SH-SY5Y (cell line): ENCODE results near the gene ZNF154.

Experiments
- GATA2 ChIP-seq: IDR thresholded peaks from 2 replicates; pipeline ENCODE4 v1.6.1; 2011; ENCODE audit warnings: mild to moderate bottlenecking, low read depth, low read length
- GATA3 ChIP-seq: IDR thresholded peaks from 2 replicates; pipeline ENCODE4 v1.6.1; 2011; ENCODE audit warnings: low read depth, mild to moderate bottlenecking, low read length, moderate library complexity

ZNF154 gene

GRCh38 chr19:57689750-57690149 lies 19.3 kb downstream of the ZNF154 start:
- TF ChIP-seq GATA3 = no peak

DNA sequence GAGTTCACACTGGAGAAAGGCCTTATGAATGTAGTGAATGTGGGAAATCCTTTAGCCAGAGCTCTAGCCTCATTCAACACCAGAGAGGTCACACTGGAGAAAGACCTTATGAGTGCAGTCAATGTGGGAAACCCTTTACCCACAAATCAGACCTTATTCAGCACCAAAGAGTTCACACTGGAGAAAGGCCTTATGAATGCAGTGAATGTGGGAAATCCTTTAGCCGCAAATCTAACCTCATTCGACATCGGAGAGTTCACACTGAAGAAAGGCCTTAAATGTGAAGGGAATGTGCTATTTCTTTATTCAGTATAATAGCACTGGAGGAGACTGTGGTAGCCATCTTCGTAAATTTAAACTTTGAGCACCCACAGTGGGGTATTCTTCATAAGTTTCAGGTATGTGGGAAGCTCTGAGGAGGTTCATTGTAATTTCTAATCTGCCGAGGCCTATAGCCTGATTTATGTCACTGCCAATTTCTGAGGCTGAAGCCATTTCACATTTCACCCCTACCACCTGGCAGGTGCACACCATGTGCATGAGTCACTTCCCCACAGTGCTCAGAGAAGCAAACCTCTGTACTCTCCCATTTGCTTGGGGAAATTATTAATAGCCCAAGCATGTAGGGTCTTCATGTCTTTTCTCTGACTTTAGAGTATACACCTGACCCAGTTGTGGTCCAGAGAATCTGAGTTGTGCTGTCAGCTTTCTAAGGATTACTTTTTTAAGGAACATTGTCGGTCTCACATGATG lies 20.8 kb downstream of the ZNF154 start:
- TF ChIP-seq GATA2 = no peak
- no peak for TF ChIP-seq GATA3

- no peak for TF ChIP-seq GATA3
- no peak for TF ChIP-seq GATA2
Observed at GRCh38 chr19:57687363-57688010, 21.5 kb downstream of the ZNF154 start.

DNA sequence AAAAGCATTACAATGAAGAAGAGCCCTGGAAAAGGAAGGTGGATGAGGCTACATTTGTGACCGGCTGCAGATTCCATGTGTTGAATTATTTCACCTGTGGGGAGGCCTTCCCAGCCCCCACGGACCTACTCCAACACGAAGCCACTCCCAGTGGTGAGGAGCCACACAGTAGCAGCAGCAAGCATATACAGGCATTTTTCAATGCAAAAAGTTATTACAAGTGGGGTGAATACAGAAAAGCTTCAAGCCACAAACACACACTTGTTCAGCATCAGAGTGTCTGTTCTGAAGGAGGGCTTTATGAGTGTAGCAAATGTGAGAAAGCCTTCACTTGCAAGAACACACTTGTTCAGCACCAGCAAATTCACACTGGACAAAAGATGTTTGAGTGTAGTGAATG lies 22.3 kb downstream of the ZNF154 start:
- TF ChIP-seq GATA3 (no peak), GATA2 (no peak)

DNA sequence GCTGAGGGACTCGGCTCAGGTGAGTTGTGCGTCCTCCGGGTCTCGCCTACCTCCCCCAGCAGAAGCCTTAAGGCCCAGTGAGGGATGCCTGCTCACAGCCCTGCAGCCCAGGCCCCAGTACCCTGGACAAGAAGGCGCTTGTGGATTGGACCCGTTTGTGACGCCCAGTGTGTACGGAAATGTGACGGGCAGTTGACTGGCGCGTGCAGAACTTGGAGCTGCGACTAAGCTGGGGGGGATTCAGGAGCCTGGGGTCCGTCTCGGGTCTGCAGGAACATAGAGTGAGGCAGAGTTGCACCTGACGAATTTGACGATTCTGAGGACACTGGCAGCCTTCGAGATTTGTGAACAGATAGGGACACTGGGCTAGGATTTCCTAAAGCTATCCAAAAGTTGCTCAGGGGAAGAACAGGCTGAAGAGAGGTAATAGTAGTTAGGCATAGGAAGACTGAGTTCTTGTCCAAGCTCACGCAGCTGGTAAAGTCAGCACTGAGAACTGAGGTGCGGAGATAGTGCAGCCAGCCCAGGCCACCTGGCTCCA lies 26.7 kb downstream of the ZNF154 start:
- no peak for TF ChIP-seq GATA2
- TF ChIP-seq GATA3 = no peak

DNA sequence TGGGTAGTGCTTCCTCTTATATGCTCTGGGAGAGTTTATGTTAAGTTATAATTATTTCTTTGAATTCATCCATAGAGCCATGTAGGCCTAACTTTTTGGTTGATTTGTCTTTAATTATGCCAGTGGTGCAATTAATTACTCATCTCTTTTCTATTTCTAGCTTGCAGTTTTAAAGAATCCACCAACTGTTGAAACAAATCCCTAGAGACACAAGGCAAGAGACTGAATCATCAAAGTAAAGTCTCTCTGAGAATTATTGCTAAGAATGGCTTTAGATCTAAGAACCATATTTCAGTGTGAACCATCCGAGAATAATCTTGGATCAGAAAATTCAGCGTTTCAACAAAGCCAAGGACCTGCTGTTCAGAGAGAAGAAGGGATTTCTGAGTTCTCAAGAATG lies 33.1 kb downstream of the ZNF154 start:
- TF ChIP-seq GATA2 = no peak
- no peak for TF ChIP-seq GATA3

- TF ChIP-seq GATA3 (no peak), GATA2 (no peak)
Observed at GRCh38 chr19:57672466-57672865, 36.5 kb downstream of the ZNF154 start.

- TF ChIP-seq GATA3 = no peak
- no peak for TF ChIP-seq GATA2
Observed at GRCh38 chr19:57671124-57671895, 37.7 kb downstream of the ZNF154 start.

GRCh38 chr19:57668635-57669034 lies 40.4 kb downstream of the ZNF154 start, which contains the start of gene ZSCAN4:
Gene ZSCAN4, plus strand, starts transcription at chr19:57668935. Its CDS starts 7,211 bp downstream, at chr19:57676146.
- TF ChIP-seq GATA3 (no peak), GATA2 (no peak)

DNA sequence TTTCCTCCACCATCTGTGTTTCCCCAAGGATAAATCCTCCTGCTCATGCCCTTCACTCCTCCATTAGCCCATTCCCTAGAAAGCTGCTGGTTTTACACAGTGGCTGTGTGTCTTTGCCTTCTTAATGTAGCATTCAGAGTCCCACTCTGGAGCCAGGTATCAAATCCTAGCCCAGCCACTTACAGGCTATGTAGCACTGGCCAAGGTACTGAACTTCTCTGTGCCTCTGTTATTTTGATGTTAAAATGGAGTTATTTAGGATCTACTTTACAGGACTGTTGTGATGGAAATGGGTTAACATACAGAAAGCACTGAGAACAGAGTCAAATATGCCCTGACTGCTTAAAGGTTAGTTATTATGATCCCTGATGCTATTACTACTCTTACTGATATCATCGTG lies 41.8 kb downstream of the ZNF154 start:
- TF ChIP-seq GATA2 (no peak), GATA3 (no peak)

GRCh38 chr19:57665261-57665806 lies 43.7 kb downstream of the ZNF154 start:
- TF ChIP-seq GATA3 = no peak
- no peak for TF ChIP-seq GATA2

- no peak for TF ChIP-seq GATA2
- no peak for TF ChIP-seq GATA3
Observed at GRCh38 chr19:57664269-57665127, 44.5 kb downstream of the ZNF154 start.

DNA sequence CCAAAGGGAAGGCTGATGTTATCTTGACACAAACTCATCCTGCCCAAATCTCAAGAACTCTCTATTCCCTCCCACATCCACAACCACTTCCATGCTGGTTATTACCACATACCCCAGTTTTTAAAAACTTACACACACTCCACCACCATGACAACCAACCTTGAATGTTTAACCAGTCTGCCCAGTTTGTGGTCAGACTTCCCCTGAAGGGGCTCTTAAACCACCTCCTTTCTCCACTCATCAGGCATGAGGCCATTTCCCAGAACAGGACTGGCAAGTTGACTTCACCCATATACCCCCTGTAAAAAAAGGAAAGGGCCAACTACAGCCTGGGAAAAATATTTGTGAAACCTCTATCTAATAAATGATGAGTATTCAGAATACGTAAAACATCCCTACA lies 52.7 kb downstream of the ZNF154 start:
- TF ChIP-seq GATA3 = no peak
- TF ChIP-seq GATA2 = no peak

GRCh38 chr19:57655443-57655842 lies 53.6 kb downstream of the ZNF154 start:
- TF ChIP-seq GATA2 = no peak
- TF ChIP-seq GATA3 = no peak

DNA sequence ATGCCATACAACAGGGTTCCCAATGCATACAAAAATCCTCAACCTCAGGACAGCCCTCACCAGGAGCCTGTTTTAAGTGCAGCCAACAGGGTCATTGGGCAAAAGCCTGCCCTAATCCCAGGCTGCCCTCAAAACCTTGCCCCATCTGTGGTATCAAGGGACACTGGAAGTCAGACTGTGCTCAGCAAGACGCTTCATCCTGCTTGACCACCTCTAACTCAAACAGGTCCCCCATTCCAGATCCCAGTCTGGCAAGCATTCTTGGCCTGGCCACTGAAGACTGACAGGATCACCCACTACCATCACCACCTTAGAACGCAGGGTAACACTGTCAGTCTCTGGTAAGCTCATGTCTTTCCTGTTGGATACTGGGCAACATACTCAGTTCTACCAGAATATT lies 55.3 kb downstream of the ZNF154 start:
- TF ChIP-seq GATA3 (no peak), GATA2 (no peak)
